Trophoblast cell (in vitro differentiated cells and primary cell): ENCODE results near the gene CERS6.

Experiments
- DNase-seq, 2 donors: peaks; one replicate each; pipeline ENCODE4 v3.0.0-alpha.2; 2016
- H2AFZ ChIP-seq: 2 replicates; pipeline ENCODE4 v1.6.1; 2013; ENCODE audit warnings: low read length, moderate library complexity, mild to moderate bottlenecking; ENCODE audit not compliant: insufficient read depth, poor library complexity
- H2AK5ac ChIP-seq: 2 replicates; pipeline ENCODE4 v1.6.1; 2013; ENCODE audit warnings: mild to moderate bottlenecking, low read length
- H2BK120ac ChIP-seq: 2 replicates; pipeline ENCODE4 v1.6.1; 2013; ENCODE audit warnings: low read length, mild to moderate bottlenecking, moderate library complexity; ENCODE audit not compliant: insufficient read depth, poor library complexity
- H2BK12ac ChIP-seq: 2 replicates; pipeline ENCODE4 v1.6.1; 2013; ENCODE audit warnings: mild to moderate bottlenecking, low read length, moderate library complexity
- H2BK5ac ChIP-seq: 2 replicates; pipeline ENCODE4 v1.6.1; 2013; ENCODE audit warnings: low read length, low read depth, moderate library complexity, mild to moderate bottlenecking; ENCODE audit not compliant: poor library complexity
- H3K14ac ChIP-seq: 2 replicates; pipeline ENCODE4 v1.6.1; 2013; ENCODE audit warnings: mild to moderate bottlenecking, low read length
- H3K18ac ChIP-seq: 2 replicates; pipeline ENCODE4 v1.6.1; 2013; ENCODE audit warnings: mild to moderate bottlenecking, low read length
- H3K23ac ChIP-seq: 2 replicates; pipeline ENCODE4 v1.6.1; 2013; ENCODE audit warnings: low read length
- H3K27ac ChIP-seq: 2 replicates; pipeline ENCODE4 v1.5.1; 2013; ENCODE audit warnings: low read depth, mild to moderate bottlenecking, inconsistent platforms, low read length, moderate library complexity
- H3K27me3 ChIP-seq: 2 replicates; pipeline ENCODE4 v1.6.1; 2013; ENCODE audit warnings: inconsistent platforms, mild to moderate bottlenecking, low read length, moderate library complexity; ENCODE audit not compliant: insufficient read depth
- H3K36me3 ChIP-seq, 2 experiments: 1 replicate in 1 of 2; 2 replicates in 1 of 2; pipeline ENCODE4 v1.6.1; 2013; ENCODE audit warnings: low read length in 2 of 2, mild to moderate bottlenecking in 2 of 2, moderate library complexity in 1 of 2; ENCODE audit not compliant: insufficient read depth in 2 of 2, control insufficient read depth in 1 of 2
- H3K4ac ChIP-seq: 2 replicates; pipeline ENCODE4 v1.6.1; 2013; ENCODE audit warnings: low read depth, mild to moderate bottlenecking, low read length, moderate library complexity
- H3K4me1 ChIP-seq, 2 experiments: 1 replicate in 1 of 2; 2 replicates in 1 of 2; pipeline ENCODE4 v1.6.1; 2013; ENCODE audit warnings: low read length in 2 of 2, mild to moderate bottlenecking in 2 of 2, moderate library complexity in 1 of 2; ENCODE audit not compliant: insufficient read depth in 2 of 2, control insufficient read depth in 1 of 2
- H3K4me2 ChIP-seq: 2 replicates; pipeline ENCODE4 v1.6.1; 2013; ENCODE audit warnings: inconsistent platforms, mild to moderate bottlenecking, low read length, moderate library complexity
- H3K4me3 ChIP-seq: 2 replicates; pipeline ENCODE4 v1.5.1; 2013; ENCODE audit warnings: mild to moderate bottlenecking, low read depth, low read length, inconsistent platforms
- H3K79me1 ChIP-seq: one replicate; pipeline ENCODE4 v1.6.1; 2013; ENCODE audit warnings: low read length
- H3K79me2 ChIP-seq: 2 replicates; pipeline ENCODE4 v1.6.1; 2013; ENCODE audit warnings: low read length, mild to moderate bottlenecking; ENCODE audit not compliant: control insufficient read depth, insufficient read depth, poor library complexity
- H3K9ac ChIP-seq: 2 replicates; pipeline ENCODE4 v1.6.1; 2013; ENCODE audit warnings: mild to moderate bottlenecking, low read length
- H3K9me3 ChIP-seq: 2 replicates; pipeline ENCODE4 v1.6.1; 2013; ENCODE audit warnings: low read depth, mild to moderate bottlenecking, control low read depth, inconsistent platforms, low read length; ENCODE audit not compliant: insufficient read depth
- H4K12ac ChIP-seq: 2 replicates; pipeline ENCODE4 v1.6.1; 2013; ENCODE audit warnings: low read depth, mild to moderate bottlenecking, low read length, moderate library complexity
- H4K8ac ChIP-seq: 2 replicates; pipeline ENCODE4 v1.6.1; 2013; ENCODE audit warnings: low read depth, mild to moderate bottlenecking, low read length, moderate library complexity
- H4K91ac ChIP-seq: one replicate; pipeline ENCODE4 v1.6.1; 2013; ENCODE audit warnings: low read depth, mild to moderate bottlenecking, low read length, moderate library complexity
- WGBS: extraction: QIAGEN DNeasy Blood & Tissue Kit; methylation state at CpG from one replicate; pipeline ENCODE4 v1.1.7; 2013; ENCODE audit warnings: missing lambda C conversion rate; ENCODE audit not compliant: insufficient read length, insufficient coverage; ENCODE audit errors: extremely low coverage; 5-methylcytosine and 5-hydroxymethylcytosine counted together

CERS6 gene

GRCh38 chr2:168780669-168781071, 324.6 kb downstream of the CERS6 start:
- Histone ChIP-seq H2AK5ac (no peak overlapping the region), H3K36me3 (no peaks in the 10 kb centered on the region), H3K23ac (no peak overlapping the region), H3K4ac (no peak overlapping the region), H2BK12ac (no peak overlapping the region), H3K9ac (no peak overlapping the region), H3K79me2 (no peaks in the 10 kb centered on the region), H2BK120ac (no peak overlapping the region), H3K14ac (no peak overlapping the region), H3K9me3 (no peaks in the 10 kb centered on the region), H4K12ac (no peak overlapping the region), H3K18ac (no peak overlapping the region), H3K4me1 (peaks cover 0 to 3% of the 10 kb centered on the region in 2 experiments), H2AFZ (no peak overlapping the region), H3K79me1 (no peaks in the 10 kb centered on the region), H3K27ac (no peak overlapping the region), H4K8ac (no peak overlapping the region), H4K91ac (no peak overlapping the region), H3K4me3 (no peak overlapping the region), H3K4me2 (no peak overlapping the region), H2BK5ac (no peak overlapping the region), H3K27me3 (no peaks in the 10 kb centered on the region)
- no CpG with 5 or more reads among the region's 1 CpG for WGBS
- DNase-seq = no peak

- no CpG with 5 or more reads among the region's 2 CpGs for WGBS
- DNase-seq = no peak
- no peak overlapping the region for H3K18ac ChIP-seq
- peaks cover 0 to 3% of the 10 kb centered on the region in 2 experiments for H3K4me1 ChIP-seq
- H4K91ac ChIP-seq = no peak overlapping the region
- H3K27ac ChIP-seq = no peak overlapping the region
- no peak overlapping the region for H3K4ac ChIP-seq
- no peak overlapping the region for H4K12ac ChIP-seq
- no peak overlapping the region for H3K23ac ChIP-seq
- H3K4me3 ChIP-seq = no peak overlapping the region
- H3K36me3 ChIP-seq = no peaks in the 10 kb centered on the region
- H2AK5ac ChIP-seq = no peak overlapping the region
- no peak overlapping the region for H3K9ac ChIP-seq
- H3K27me3 ChIP-seq = no peaks in the 10 kb centered on the region
- no peak overlapping the region for H3K14ac ChIP-seq
- no peak overlapping the region for H2BK120ac ChIP-seq
- H3K79me2 ChIP-seq = no peaks in the 10 kb centered on the region
- H2AFZ ChIP-seq = no peak overlapping the region
- H3K79me1 ChIP-seq = no peaks in the 10 kb centered on the region
- no peak overlapping the region for H2BK12ac ChIP-seq
- no peak overlapping the region for H3K4me2 ChIP-seq
- no peak overlapping the region for H4K8ac ChIP-seq
- no peaks in the 10 kb centered on the region for H3K9me3 ChIP-seq
- H2BK5ac ChIP-seq = no peak overlapping the region
These were observed 325.2 kb downstream of the CERS6 start for GRCh38 chr2:168781191-168781817.

GRCh38 chr2:168782271-168782670, 326.2 kb downstream of the CERS6 start:
- no peaks in the 10 kb centered on the region for H3K79me2 ChIP-seq
- no peak overlapping the region for H4K12ac ChIP-seq
- no peak overlapping the region for H2BK5ac ChIP-seq
- no peak overlapping the region for H3K4me2 ChIP-seq
- no peak overlapping the region for H3K4me3 ChIP-seq
- no peak overlapping the region for H3K27ac ChIP-seq
- no peak overlapping the region for H2AK5ac ChIP-seq
- H3K27me3 ChIP-seq = no peaks in the 10 kb centered on the region
- no peak overlapping the region for H3K18ac ChIP-seq
- H3K9ac ChIP-seq = no peak overlapping the region
- no peak overlapping the region for H3K14ac ChIP-seq
- no peak overlapping the region for H2AFZ ChIP-seq
- H2BK12ac ChIP-seq = no peak overlapping the region
- H3K36me3 ChIP-seq = no peaks in the 10 kb centered on the region
- no peak for DNase-seq
- H3K4me1 ChIP-seq = peaks cover 2 to 3% of the 10 kb centered on the region in 2 experiments
- no peak overlapping the region for H3K23ac ChIP-seq
- no CpG with 5 or more reads among the region's 4 CpGs for WGBS
- no peak overlapping the region for H4K91ac ChIP-seq
- H3K4ac ChIP-seq = no peak overlapping the region
- H4K8ac ChIP-seq = no peak overlapping the region
- no peaks in the 10 kb centered on the region for H3K79me1 ChIP-seq
- H3K9me3 ChIP-seq = peaks cover 2% of the 10 kb centered on the region
- H2BK120ac ChIP-seq = no peak overlapping the region

- no peak overlapping the region for H3K4me2 ChIP-seq
- H3K4me3 ChIP-seq = no peak overlapping the region
- no peak overlapping the region for H3K23ac ChIP-seq
- H3K14ac ChIP-seq = no peak overlapping the region
- no peak overlapping the region for H3K27ac ChIP-seq
- no peak overlapping the region for H2BK120ac ChIP-seq
- WGBS = no CpG with 5 or more reads among the region's 3 CpGs
- no peak overlapping the region for H3K9ac ChIP-seq
- no peaks in the 10 kb centered on the region for H3K36me3 ChIP-seq
- no peak overlapping the region for H4K91ac ChIP-seq
- no peak for DNase-seq
- H3K9me3 ChIP-seq = peaks cover 2% of the 10 kb centered on the region
- H3K18ac ChIP-seq = no peak overlapping the region
- H2AFZ ChIP-seq = no peak overlapping the region
- peaks cover 2 to 3% of the 10 kb centered on the region in 2 experiments for H3K4me1 ChIP-seq
- H2BK12ac ChIP-seq = no peak overlapping the region
- no peaks in the 10 kb centered on the region for H3K27me3 ChIP-seq
- no peaks in the 10 kb centered on the region for H3K79me1 ChIP-seq
- no peak overlapping the region for H2AK5ac ChIP-seq
- no peaks in the 10 kb centered on the region for H3K79me2 ChIP-seq
- no peak overlapping the region for H4K8ac ChIP-seq
- H4K12ac ChIP-seq = no peak overlapping the region
- no peak overlapping the region for H3K4ac ChIP-seq
- no peak overlapping the region for H2BK5ac ChIP-seq
These were observed 328.9 kb downstream of the CERS6 start for GRCh38 chr2:168784993-168785392.
